Stimulated activated CD4-positive, alpha-beta T cell treated with anti-CD3 and anti-CD28 coated beads, TNF-alpha, amount 100 ng/mL, for 4 hours (primary cell): ENCODE results near the gene PRKCE.

Experiments
- DNase-seq, 3 experiments: peaks; one replicate each; pipeline ENCODE4 v3.0.0-alpha.2; 2020; ENCODE audit warnings: low read depth in 3 of 3

PRKCE gene

DNA sequence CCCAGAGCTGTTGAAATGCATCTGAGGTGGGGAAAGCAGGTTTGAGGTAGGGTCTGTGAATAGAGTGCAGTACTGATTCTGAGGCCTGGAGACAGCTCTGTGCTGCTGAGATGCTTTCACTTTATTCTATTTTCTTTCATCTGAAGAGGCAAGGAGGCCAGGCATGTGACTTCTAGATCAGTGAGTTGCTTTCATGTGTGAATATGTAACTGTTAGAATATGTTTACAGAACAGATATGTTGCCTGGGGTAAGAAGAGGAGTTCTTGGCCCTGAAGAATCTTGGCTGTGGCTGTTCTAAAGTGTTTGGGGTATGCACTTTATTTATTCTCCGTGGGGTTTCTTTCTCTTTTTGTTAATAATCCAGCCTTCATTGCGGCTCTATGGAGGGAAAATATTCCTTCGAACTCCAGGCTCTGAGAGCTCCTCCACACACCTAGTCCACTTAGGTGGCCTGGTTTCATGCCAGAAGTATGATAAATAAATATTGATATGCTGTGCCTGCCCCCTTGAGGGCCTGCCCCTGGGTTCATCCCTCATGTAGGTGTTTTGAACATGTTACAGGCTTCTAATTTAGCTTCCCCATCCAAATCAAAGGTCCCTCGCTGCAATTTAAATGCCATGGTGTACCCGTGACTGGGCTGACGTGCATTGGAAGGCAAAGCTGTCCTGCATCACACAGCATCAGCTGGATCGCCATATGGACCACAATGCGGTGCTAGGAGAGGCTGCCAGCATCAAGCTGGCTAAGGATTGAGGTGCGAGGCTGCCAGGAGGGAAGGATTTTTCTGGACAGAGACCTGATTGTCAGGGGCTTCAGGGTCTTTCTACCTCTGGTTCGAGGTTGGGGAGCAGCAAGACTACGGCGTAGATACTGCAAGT, 102.9 kb downstream of the PRKCE start:
- DNase-seq, result no peak

DNA sequence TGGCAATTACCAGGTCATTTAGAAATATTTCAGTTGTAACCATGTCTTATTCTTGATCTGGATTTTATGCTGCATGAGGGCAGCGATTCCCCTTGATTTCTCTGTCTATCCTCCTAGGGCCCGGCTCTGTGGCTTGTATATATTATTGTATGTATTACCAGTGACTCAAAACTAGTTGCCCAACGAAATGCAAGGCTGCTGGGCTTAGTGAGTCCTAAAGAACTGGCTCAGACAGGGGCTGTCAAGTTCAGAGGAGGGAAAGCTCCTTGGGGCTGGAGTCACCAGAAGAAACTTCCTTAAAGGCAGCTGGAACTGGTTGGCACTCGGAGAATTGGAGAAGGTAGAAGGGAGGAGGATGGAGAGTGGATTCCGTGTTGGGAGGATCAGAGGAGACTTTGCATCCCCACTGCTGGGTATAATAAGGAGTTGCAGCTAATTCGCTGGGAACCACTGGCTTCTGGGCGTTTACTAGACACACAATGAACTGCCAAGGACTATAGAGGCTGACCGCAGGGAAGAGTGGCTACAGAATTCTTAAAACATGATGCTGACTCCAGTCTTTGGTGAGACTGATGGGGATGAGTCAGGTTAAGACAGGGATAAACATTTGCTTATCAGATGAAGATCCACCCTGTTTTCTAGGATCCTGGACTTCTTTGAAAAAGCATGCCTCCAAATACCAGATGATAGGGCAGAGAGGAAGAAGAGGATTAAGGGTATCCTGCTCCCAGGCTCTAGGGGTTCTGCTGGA, 104.3 kb downstream of the PRKCE start:
- DNase-seq, result no peak

DNA sequence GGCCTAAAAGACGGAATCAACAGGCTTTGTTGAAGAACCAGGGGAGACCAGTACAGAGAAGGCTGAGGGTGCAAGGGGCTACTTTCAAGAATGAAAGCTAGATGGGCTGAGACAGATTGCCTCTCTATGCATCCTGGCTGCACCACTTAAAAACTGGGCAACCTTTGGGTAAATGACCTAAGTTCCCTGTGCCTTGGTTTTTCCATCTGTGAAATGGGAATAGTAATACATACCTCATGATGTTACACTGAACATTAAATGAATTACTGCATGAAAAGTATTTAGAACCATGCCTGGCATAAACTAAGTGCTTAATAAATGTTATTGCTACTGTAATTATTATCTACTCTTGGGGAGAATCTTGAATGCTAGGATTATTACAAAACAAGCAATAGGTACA, 106.5 kb downstream of the PRKCE start:
- DNase-seq, result no peak

DNA sequence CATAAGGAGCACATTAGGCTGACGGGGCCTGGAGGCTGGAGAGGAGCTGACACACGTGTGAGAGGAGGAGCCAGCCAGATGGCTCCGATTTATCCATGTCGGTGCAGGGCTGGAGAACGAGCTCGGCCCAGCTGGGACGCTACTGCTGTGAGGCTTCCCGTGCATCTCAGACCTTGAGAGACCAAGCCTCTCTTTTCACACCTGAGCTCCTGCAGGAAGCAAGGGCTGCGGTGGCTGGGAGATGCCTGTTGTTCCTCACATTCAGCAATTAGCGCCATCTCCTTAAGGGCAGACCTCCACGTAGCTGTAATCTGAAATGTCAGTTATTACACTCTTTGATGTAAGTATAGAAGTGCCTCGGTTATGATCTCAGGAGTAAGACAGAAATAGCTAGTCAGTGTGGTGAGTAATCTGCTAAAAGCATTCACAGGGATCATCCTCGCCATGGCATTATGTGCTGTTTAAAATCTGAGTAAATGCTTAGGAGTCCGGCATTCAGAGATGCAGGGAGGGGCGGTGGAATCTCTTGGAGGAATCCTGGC, 107.9 kb downstream of the PRKCE start:
- DNase-seq, result no peak

DNA sequence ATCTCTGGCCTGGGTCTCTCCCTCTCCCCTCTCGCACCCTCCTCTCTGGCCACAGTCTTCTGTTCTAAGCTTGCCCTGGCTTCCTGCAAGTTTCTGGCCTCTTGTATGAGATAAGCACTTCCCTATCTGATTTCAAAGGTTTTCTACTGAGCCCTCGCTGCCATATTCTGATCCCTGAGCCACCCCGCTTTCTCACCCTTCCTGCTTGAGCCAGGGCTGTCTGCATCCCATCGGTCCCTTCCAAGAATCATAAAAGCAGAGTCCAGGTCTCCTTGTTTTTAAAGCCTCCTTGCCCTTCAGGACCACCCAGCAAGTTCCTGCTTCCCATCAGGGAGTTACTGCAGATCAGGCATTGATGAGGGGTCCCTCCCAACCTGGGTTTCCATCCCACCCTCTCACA, 110.2 kb downstream of the PRKCE start:
- DNase-seq, result no peak

DNA sequence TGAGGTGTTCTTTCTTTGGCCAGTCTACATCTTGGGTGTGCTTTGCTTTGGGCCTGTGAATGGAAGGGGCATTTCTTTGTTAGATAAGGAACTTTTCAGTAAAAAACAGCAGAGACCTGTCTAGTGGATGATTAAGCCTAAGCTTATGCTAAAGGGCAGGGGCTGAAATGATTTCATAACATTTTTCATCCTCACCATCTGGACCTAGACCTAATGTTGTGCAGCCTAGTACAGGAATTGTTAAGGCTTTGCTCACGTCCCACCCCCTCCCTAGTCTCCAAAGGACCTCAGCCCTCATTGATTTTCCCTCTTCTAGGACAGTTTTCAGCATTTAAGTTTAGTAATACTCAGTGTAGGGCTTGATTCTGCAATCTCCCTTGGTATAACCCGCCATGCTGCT, 111.8 kb downstream of the PRKCE start:
- no peak for DNase-seq

DNA sequence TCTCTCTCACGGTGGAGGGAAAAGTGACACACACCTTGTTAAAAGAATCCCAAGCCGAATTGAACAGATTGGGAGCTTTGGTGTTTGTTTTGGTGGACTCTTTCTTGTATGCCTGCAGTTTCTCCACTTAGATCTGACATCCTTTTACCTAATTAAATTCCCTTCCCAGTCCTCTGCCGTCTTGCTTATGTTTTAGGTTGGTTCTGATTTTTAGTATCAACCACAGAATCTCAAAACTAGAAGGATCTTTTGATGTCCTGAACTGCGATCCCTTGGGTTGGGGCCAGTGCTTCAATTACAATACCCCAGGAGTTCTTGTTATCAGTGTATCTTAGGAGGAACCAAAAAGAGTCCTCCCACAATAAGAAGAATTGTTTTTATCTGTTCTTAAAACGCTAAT, 112.3 kb downstream of the PRKCE start:
- DNase-seq, result no peak

DNA sequence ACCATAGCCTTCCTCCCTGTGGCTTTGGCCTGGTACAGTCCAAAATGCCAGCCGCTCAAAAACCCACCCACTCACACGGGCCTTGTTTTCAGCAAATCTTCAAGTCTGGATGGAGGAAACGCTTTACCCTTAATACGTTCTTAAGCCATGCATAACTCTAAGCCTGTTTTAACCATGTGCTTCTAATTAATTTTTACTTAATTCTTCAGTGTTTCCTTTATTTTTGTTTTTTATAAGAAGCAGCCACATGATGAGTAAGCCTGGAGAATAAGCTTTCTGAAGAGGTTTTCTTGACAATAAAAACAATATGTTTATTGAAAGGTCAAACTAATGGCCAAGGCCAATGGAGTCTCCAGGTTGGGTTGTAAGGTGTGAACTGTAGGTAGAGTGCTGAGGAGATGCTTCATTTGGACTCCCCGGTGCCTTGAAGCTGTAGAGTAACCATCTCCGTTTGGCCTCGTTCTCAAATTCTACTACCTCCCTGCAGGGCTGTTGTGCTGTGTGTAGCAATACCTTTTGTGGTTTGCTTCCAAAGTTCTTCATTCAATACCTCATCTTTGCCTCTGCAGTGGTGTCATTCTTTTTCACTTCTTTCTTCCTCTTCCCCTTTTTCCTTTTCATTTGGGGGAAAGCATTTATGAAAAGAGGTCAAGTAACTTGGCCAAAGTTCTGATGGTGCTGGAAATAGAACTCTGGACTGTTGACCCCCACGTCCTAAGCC, 113.7 kb downstream of the PRKCE start:
- no peak for DNase-seq

DNA sequence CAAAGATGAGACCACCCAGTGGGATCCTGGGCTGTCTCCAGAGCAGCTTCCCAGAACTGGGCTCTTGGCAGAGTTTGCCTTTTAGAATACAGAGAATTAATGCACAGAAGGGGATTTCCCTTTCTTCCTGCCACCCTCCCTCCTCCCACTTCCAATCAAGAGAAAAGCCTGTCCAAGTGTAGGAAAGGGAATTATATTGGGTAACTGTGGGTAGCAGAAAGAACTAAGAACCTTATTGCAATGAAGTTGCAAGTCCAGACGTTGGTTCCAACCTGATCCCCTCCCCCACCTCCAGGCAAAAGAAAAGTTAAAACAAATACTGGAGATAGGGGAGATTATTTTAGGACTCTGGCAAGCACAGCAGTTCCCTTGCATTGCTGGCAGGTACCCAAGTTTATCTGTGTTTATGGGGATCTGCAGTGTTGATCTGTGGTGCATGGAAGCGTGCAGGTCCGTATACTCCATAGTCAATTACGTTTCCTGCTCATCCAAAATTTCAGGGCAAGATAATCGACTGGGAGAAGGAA, 114.3 kb downstream of the PRKCE start:
- DNase-seq, result no peak

DNA sequence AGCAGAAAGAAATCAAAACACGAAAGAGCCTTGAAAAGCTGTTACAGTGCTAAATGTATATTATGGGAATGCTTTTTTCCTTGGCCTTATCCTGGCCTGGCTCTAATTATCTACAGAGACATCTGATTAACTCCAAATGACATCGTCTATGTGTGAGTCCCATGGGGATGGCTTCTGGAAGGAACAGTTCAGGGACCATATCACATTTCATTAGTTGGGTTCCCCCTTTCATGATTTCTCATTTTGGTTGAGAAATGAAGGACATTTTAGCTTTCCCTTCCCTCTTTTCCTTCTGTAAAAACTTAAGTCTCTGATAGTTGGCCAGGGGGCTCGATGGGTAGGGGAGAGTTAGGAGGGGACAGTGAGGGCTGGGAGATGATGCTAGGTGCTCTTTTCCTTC, 116.7 kb downstream of the PRKCE start:
- no peak for DNase-seq

DNA sequence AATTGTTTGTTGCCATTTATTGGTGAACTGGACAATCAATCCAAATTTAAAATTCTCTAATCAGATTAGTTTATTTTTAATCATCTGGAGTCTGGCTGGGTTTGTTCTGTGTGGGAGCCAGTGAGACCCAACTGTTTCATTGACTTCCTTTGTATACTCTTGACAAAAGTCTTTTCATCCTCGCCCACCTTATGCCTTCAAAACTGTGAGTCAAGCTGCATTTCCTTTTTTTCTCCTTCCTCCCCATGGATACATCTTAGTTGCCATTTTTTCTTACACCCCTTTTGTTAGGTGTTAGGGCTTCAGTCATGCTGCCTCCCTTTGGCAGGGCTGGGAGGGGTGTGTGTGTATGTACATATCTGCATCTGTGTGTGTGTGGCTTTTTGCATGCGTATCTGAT, 117.6 kb downstream of the PRKCE start:
- no peak for DNase-seq

DNA sequence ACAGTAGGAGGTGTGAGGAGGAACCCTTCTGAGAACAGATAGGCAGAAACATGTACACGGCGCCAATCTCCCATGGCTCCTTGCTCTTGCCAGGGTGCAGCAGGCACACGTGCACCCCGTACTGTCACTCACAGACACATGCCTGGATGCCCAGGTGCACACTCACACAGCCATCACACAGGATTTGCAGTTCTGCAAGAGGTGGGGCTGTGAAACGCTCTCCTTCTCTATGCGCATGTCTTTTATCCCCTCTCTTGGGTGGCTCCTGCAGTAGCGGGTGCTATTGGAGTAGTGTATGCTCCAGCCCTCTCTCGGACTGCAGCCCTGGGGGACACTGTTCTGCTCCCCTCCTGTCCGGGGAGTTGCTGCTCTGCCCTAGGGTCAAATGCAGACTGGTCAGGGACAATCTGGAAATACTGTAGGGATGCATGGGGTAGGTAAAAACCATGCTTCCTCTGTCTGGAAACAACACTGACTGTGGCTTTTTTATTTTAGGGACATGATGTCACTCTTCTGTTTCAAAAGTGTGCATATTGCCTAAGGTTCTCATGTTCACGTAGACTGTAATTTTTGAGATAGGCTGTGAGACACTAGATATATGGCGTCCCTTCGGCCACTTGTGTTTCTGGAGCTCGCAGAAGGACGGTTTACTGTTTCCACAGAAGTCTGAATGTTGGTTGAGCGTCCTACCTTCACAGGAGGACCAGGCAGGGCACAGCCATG, 118.5 kb downstream of the PRKCE start:
- DNase-seq, result no peak

DNA sequence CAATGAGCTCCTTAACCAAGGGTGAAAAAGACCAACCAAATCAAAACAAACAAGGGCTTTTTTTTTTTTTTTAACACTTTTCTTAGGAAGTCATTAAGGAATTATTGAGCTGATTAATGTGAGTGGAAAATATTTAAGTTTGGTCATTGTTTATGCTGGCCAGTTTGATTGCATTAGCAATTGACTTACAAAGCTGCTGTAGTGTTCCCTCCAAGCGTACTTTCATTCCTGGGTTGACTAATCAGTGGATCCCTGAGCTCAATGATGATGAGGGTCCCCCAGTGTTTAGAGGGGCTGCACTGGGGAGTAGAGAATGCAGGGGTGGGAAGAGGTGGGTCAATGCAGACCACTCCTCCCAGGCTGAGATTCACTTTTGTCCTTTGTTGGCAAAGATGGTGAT, 119.3 kb downstream of the PRKCE start:
- no peak for DNase-seq

DNA sequence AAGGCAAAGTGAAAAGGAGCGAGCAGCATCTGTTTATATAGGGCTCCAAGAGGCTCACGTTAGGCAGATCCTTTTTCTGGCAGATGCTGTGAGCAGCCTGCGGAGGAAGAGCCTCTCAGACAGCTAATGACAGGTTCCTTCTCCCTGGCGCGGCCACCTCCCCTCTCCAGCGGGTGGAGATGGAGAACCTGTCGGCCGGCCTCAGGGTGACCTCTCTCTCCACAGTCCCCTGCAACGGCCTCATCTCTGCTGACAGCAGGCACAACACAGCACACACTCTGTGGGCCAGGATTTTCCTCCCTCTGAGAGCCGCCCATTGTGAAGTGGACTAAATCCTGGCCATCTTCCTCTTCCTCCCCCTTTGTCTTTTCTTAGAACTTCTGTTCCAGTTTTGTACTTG, 119.8 kb downstream of the PRKCE start:
- no peak for DNase-seq

DNA sequence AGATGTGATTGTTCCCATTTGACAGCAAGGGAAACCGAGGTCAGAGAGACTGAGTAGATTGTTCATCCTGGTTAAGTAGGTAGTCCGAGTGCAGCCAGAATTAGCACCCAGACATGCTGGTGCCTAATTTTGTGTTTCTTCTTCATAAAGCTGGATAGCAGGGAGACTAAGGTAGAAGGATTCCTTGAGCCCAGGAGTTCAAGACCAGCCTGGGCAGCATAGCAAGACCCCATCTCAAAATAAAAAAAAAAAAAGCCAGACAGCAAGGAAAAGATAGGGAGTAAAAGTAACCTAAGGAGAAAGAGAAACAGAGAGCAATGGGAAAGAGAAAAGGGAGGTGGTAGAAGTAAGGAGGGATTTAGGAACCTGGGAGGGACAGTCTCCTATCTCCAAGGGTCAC, 120.6 kb downstream of the PRKCE start:
- DNase-seq, result no peak

DNA sequence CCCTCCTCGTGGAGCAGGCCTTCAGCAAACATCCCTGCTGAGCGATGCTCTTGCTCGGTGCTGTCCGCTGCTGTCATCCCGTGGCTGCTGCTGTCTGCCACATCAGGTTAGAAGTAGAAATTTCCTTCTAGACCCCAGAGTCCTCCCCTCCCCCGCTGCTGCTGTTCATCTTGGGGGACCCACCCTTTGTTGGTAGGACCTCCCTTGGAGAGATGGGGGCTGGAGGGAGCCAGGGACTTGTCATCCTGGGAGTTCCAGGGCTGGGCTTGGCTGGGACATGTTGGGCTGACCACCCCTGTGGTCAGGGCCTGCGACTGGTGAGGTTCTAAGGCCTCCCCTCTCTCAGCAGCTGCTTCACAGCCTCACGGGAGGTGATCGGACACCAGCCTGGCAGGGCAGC, 122.4 kb downstream of the PRKCE start:
- DNase-seq, result no peak

DNA sequence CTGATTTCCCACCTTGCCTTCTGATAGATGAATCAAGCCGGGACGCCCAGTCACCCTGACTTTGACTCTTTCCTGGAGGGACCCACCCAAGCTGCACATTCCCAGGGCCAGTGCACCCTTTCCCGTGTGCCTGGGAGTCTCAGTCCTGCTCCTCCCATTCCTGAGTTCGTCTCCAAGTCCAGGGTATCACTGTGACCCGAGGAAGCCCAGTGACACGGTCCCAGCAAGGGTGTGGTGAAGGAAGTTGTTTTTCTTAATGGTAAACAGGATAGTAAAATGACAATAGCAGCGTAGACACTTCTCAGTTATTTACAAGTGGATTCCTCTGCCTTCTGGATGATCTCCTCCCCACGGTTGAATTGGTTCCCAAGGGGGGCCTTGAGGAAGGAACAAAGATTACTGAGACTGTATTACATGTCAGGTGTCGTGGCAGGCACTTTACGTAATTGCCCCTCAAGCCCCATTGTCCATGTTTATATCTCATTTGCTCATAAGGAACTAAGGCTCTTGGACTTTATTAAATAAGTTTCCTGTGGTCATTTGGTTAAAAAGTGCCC, 123.3 kb downstream of the PRKCE start:
- DNase-seq, result no peak

DNA sequence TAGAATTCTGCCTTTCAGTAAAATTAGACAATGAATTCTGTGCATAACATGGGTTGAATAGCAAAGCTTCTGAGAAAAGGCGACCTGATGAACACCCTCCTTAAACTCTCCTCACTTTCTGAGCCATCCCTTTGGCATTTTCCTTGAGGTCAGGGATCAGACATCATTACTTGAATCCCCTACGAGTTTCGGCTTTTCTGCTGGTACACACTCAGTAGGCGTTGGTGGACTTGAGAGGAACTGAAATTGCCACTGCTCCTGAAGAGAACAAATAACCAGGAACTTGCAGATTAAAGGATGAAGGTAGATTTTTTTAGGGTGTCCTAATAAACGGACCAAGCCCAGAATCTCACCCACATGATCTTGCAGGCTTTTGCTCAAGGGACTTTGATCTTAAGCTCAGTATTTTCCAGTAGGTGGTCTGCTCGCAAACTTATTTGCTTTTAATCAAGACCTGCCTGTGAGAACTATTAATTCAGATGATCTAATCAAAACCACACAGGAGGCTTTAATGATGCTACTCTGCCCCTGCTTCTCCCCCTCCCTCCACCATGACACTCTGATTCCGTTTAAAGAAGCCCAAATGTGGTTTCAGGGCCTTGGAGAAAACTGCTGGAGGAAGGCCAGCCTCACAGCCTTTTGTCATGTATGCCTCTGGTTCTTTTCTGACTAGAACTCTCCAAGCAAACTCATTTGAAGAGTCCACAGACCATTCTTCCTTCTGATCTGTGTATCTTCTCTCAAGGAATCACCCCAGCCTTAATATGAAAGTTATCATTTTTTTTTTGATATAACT, 124.9 kb downstream of the PRKCE start:
- no peak for DNase-seq

DNA sequence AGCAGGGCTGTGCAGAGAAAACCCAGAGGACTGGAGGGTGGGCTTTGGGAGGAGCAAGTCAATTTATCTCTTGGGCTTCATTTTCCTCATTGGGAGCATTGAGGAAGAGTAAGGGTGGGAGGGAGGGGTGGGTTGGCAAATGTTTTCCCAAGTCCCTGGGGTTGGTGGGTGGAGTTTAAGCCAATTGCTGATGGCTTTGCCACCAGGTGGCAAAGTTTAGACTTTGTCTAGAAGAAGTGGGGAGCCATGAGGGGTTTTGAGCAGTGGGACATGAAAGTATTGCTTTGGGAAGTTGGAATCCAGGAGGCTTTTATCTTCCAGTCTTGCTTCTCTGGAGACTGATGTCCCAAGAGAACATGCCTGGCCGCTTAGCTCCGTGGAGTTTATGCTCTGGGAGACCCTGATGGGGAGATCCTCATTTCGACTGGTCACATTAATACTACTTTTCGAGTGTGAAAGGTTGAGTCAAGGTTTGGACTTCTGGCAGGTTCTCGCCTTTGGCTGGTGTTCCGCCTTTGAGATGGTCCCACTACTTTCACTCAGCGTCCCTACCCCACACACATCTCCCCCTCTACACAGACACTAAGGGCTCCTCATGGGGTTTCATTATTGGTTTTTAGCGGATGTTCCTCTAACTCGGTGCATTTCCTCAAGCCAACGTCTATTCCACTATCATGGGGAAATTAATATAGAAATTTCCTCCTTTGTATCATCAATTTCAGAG, 126.7 kb downstream of the PRKCE start:
- no peak for DNase-seq
